ENCODE results near the gene SERPINF2. TPM values are rescaled to one million over a fixed set of nuclear protein-coding genes. Genes with fewer than 3 reads are reported as not detected.

SERPINF2 gene
- total and polyA plus RNA-seq, 4 donors, result 13.7 to 78.9 (median 58.0) TPM

DNA sequence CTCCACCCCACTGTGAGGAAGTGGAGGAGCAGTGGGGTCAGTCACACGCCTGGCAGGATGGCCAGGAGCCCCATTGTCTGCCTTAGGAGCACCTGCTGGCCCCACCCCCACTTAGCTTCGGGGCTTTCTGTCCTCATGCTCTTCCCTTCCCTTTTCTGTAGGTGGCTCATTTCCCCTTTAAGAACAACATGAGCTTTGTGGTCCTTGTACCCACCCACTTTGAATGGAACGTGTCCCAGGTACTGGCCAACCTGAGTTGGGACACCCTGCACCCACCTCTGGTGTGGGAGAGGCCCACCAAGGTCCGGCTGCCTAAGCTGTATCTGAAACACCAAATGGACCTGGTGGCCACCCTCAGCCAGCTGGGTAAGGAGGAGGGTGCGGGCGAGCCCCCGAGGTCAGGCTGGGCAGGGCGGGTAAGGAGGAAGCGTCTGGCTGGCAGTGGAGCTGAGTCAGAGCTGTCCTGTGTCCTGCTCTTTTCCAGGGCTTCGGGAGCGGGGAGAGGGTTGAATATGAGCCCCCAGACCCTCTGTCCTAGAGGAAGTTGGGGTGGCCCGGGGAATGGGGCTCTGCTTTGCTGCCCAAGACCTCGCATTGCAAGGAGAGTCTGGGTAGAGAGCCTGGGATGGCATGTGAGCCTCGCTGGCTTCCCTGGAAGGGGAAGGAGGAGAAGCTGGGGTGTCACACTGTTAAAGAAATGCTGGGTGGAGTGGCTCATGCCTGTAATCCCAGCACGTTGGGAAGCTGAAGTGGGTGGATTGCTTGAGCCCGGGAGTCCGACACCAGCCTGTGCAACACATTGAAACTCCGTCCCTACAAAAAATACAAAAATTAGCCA is 10.0 kb downstream of the SERPINF2 start:
- H3K9ac ChIP-seq (ENCODE audit: insufficient read depth in 1 of 2, low read length in 2 of 2), result no peak overlapping the region
- TF ChIP-seq, protein P1, sequence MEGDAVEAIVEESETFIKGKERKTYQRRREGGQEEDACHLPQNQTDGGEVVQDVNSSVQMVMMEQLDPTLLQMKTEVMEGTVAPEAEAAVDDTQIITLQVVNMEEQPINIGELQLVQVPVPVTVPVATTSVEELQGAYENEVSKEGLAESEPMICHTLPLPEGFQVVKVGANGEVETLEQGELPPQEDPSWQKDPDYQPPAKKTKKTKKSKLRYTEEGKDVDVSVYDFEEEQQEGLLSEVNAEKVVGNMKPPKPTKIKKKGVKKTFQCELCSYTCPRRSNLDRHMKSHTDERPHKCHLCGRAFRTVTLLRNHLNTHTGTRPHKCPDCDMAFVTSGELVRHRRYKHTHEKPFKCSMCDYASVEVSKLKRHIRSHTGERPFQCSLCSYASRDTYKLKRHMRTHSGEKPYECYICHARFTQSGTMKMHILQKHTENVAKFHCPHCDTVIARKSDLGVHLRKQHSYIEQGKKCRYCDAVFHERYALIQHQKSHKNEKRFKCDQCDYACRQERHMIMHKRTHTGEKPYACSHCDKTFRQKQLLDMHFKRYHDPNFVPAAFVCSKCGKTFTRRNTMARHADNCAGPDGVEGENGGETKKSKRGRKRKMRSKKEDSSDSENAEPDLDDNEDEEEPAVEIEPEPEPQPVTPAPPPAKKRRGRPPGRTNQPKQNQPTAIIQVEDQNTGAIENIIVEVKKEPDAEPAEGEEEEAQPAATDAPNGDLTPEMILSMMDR (IDR thresholded peaks at IDR 0.05; ENCODE audit: control extremely low read depth, extremely low read depth), result no peak
- WGBS, 2 donors, result 32 to 40% methylated on average over 17 to 18 of the region's 18 CpGs
- ATAC-seq (ENCODE audit: insufficient read depth, low FRiP score) (peak; percentile 49), DNase-seq (no peak)
- no peaks in the 10 kb centered on the region for H3K9me3 ChIP-seq (ENCODE audit: control insufficient read depth in 4 of 4, insufficient read depth in 3 of 4, low read length in 3 of 4)
- H3K4me3 ChIP-seq, result peak overlapping the region; percentile 7
- H3K27ac ChIP-seq (ENCODE audit: low read depth in 1 of 2, low read length in 1 of 2), result peak overlapping the region in 1 of 2 donors; percentile 86
- no peaks in the 10 kb centered on the region for H3K27me3 ChIP-seq (ENCODE audit: control insufficient read depth in 3 of 3, insufficient read depth in 3 of 3, low read length in 2 of 3)
- H3K36me3 ChIP-seq (ENCODE audit: control insufficient read depth in 4 of 4, insufficient read depth in 4 of 4, low read length in 4 of 4), result no peaks in the 10 kb centered on the region
- H3K4me1 ChIP-seq (ENCODE audit: control insufficient read depth in 5 of 5, insufficient read depth in 5 of 5, low read length in 5 of 5), result peaks cover 0 to 9% (median 0%) of the 10 kb centered on the region in 5 donors

DNA sequence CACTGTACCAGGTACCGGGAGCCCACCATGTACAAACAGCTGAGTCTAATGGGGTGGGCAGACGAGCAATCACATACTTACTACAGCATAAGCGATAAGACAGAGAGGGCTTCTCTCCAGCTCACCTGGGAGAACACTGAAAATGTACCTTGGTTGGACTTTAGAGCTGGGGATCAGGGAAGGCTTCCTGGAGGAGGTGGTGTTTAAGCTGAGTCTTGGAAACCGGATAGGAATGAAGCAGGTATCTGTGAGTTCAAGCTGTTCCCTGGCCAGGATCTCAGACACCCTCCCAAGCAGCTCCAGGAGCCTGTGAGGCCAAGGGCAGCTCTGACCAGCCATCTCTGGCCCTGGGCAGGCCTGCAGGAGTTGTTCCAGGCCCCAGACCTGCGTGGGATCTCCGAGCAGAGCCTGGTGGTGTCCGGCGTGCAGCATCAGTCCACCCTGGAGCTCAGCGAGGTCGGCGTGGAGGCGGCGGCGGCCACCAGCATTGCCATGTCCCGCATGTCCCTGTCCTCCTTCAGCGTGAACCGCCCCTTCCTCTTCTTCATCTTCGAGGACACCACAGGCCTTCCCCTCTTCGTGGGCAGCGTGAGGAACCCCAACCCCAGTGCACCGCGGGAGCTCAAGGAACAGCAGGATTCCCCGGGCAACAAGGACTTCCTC is 11.2 kb downstream of the SERPINF2 start:
- 76 to 81% methylated on average over 23 of the region's 23 CpGs for WGBS, 2 donors
- Histone ChIP-seq H3K9ac (ENCODE audit: insufficient read depth in 1 of 2, low read length in 2 of 2) (no peak overlapping the region), H3K27me3 (ENCODE audit: control insufficient read depth in 3 of 3, insufficient read depth in 3 of 3, low read length in 2 of 3) (no peaks in the 10 kb centered on the region), H3K9me3 (ENCODE audit: control insufficient read depth in 4 of 4, insufficient read depth in 3 of 4, low read length in 3 of 4) (no peaks in the 10 kb centered on the region), H3K36me3 (ENCODE audit: control insufficient read depth in 4 of 4, insufficient read depth in 4 of 4, low read length in 4 of 4) (no peaks in the 10 kb centered on the region), H3K4me3 (no peak overlapping the region), H3K27ac (ENCODE audit: low read depth in 1 of 2, low read length in 1 of 2) (peak overlapping the region in 1 of 2 donors; percentile 75), H3K4me1 (ENCODE audit: control insufficient read depth in 5 of 5, insufficient read depth in 5 of 5, low read length in 5 of 5) (peaks cover 0 to 9% (median 0%) of the 10 kb centered on the region in 5 donors)
- no peak for DNase-seq
- no peak for ATAC-seq (ENCODE audit: insufficient read depth, low FRiP score)
- TF ChIP-seq, protein P1 (IDR thresholded peaks at IDR 0.05; ENCODE audit: control extremely low read depth, extremely low read depth), result no peak

DNA sequence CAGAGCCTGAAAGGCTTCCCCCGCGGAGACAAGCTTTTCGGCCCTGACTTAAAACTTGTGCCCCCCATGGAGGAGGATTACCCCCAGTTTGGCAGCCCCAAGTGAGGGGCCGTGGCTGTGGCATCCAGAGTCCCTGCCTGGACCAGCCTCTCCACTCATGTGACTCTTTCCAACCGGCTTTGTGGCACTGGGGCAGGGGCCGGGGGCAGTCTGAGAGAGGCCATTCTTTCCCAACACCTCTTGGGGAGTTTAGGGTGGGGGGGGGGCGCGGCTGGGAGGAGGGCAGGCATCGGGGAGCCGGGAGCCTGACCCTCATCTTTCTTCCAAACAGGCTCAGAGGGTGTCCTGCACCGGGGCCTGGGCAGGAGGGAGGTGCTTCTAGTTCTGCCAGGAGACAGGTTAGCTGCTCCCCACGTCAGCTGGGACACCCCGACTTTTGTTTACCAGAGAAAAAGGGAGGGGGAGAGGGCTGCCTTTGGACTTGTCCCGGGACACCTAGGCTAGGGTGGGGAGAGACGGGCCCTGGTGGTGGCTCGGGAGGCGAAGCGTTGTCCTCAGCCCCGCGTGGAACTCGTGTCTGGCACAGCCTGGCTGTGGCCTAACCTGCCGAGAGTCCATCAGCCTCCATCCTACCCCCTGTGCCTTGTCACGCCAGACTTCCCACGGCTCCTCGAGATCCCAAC is 11.9 kb downstream of the SERPINF2 start:
- no peak for DNase-seq
- H3K4me3 ChIP-seq, result no peak overlapping the region
- H3K4me1 ChIP-seq (ENCODE audit: control insufficient read depth in 5 of 5, insufficient read depth in 5 of 5, low read length in 5 of 5), result peaks cover 0 to 9% (median 0%) of the 10 kb centered on the region in 5 donors
- H3K36me3 ChIP-seq (ENCODE audit: control insufficient read depth in 4 of 4, insufficient read depth in 4 of 4, low read length in 4 of 4), result no peaks in the 10 kb centered on the region
- no peak overlapping the region for H3K9ac ChIP-seq (ENCODE audit: insufficient read depth in 1 of 2, low read length in 2 of 2)
- TF ChIP-seq, protein P1 (IDR thresholded peaks at IDR 0.05; ENCODE audit: control extremely low read depth, extremely low read depth), result no peak
- no peaks in the 10 kb centered on the region for H3K27me3 ChIP-seq (ENCODE audit: control insufficient read depth in 3 of 3, insufficient read depth in 3 of 3, low read length in 2 of 3)
- no peaks in the 10 kb centered on the region for H3K9me3 ChIP-seq (ENCODE audit: control insufficient read depth in 4 of 4, insufficient read depth in 3 of 4, low read length in 3 of 4)
- 64 to 83% methylated on average over 24 to 25 of the region's 25 CpGs for WGBS, 2 donors
- peak overlapping the region in 1 of 2 donors; percentile 75 for H3K27ac ChIP-seq (ENCODE audit: low read depth in 1 of 2, low read length in 1 of 2)
- ATAC-seq (ENCODE audit: insufficient read depth, low FRiP score), result no peak
